ENCODE measurements around the gene AQP3. TPM values are rescaled to one million over a fixed set of nuclear protein-coding genes. Genes with fewer than 3 reads are reported as not detected.

Gene AQP3
- total and polyA plus RNA-seq, 2 of the 13 experiments (the other 11 are each of a cell fraction or from before 2014, with no cell fraction given), result 1.4 to 5.5 TPM

GRCh38 chr9:33446946-33447798, at the start of gene AQP3 (continued):
- TF ChIP-seq DRAP1 (CRISPR knock-in tag; IDR thresholded peaks at IDR 0.05), result peak; percentile 14; the same call in 1 of the 2 replicates
- TF ChIP-seq HHEX (CRISPR knock-in tag; IDR thresholded peaks at IDR 0.05), result no peak
- no peak; the same call in 1 of the 2 replicates for TF ChIP-seq HDAC1 (CRISPR knock-in tag; IDR thresholded peaks at IDR 0.05)
- TF ChIP-seq ZNF773 (CRISPR knock-in tag; IDR thresholded peaks at IDR 0.05; ENCODE audit: borderline replicate concordance), result no peak
- no peak for TF ChIP-seq ZNF790 (CRISPR knock-in tag; IDR thresholded peaks at IDR 0.05; ENCODE audit: borderline replicate concordance)
- no peak for TF ChIP-seq MIXL1 (CRISPR knock-in tag; IDR thresholded peaks at IDR 0.05)
- TF ChIP-seq U2AF1 (optimal IDR thresholded peaks at IDR 0.05; ENCODE audit: low read depth, low read length), result no peak
- TF ChIP-seq GLI4 (CRISPR knock-in tag; IDR thresholded peaks at IDR 0.05; ENCODE audit: borderline replicate concordance), result 0 out of 2 replicates have a peak, but pooled peaks have one; percentile 13
- no peak for TF ChIP-seq MED13 (CRISPR knock-in tag; IDR thresholded peaks at IDR 0.05)
- no peak for TF ChIP-seq ZNF12 (CRISPR knock-in tag; IDR thresholded peaks at IDR 0.05)
- TF ChIP-seq ZNF30 (CRISPR knock-in tag; IDR thresholded peaks at IDR 0.05), result no peak
- no peak for TF ChIP-seq SMAD1 (CRISPR knock-in tag; IDR thresholded peaks at IDR 0.05; ENCODE audit: borderline replicate concordance, low read depth)
- peak; percentile 7; the same call in 1 of the 2 replicates for TF ChIP-seq HOXA3 (CRISPR knock-in tag; IDR thresholded peaks at IDR 0.05)
- no peak for TF ChIP-seq ZHX2 (IDR thresholded peaks at IDR 0.05; ENCODE audit: low read depth)
- no peak for TF ChIP-seq ZHX2 (CRISPR knock-in tag; IDR thresholded peaks at IDR 0.05; ENCODE audit: borderline replicate concordance)
- TF ChIP-seq SSRP1 (CRISPR knock-in tag; IDR thresholded peaks at IDR 0.05), result no peak
- TF ChIP-seq ZNF512 (CRISPR knock-in tag; IDR thresholded peaks at IDR 0.05), result no peak
- no peak for TF ChIP-seq ZNF207 (IDR thresholded peaks at IDR 0.05; ENCODE audit: borderline replicate concordance)
- no peak for TF ChIP-seq MTERF4 (CRISPR knock-in tag; IDR thresholded peaks at IDR 0.05)
- no peak for TF ChIP-seq ZNF331 (CRISPR knock-in tag; IDR thresholded peaks at IDR 0.05)
- no peak for TF ChIP-seq ZNF879 (CRISPR knock-in tag; IDR thresholded peaks at IDR 0.05)
- TF ChIP-seq ELF4 (CRISPR knock-in tag; IDR thresholded peaks at IDR 0.05; ENCODE audit: borderline replicate concordance), result no peak
- no peak for TF ChIP-seq ZBTB42 (CRISPR knock-in tag; IDR thresholded peaks at IDR 0.05)

All from HepG2 (cell line).